Body of pancreas (tissue), 4 donors: Measurements from ENCODE around the gene PTER. TPM values are rescaled to one million over a fixed set of nuclear protein-coding genes. Genes with fewer than 3 reads are reported as not detected.

Experiments
- ATAC-seq: fragments of 150-250 bp; one replicate; pipeline ENCODE4 v1.9.1; 2016
- DNase-seq, 4 donors: peaks; one replicate each; pipeline ENCODE4 v3.0.0-alpha.2; 2019
- H3K27ac ChIP-seq, 4 donors: fragments of 200-600 bp; sonication (generic); 1 replicate in 3 of 4; 2 replicates in 1 of 4; pipeline versions ENCODE4 v1.5.1 to v1.6.1; 2016 to 2019; ENCODE audit warnings: mild to moderate bottlenecking in 1 of 4, mixed read lengths in 1 of 4, moderate library complexity in 1 of 4
- H3K27me3 ChIP-seq, 2 donors: fragments of 200-600 bp; sonication (generic); one replicate each; pipeline ENCODE4 v1.6.0; 2016; ENCODE audit warnings: mild to moderate bottlenecking in 1 of 2
- H3K36me3 ChIP-seq, 2 donors: fragments of 200-600 bp; sonication (generic); replicated peaks in 1 of 2; 2 replicates each; pipeline ENCODE4 v1.5.1; 2016; ENCODE audit warnings: low read depth in 2 of 2; ENCODE audit not compliant: insufficient read depth in 1 of 2
- H3K4me1 ChIP-seq: fragments of 200-600 bp; sonication (generic); one replicate; pipeline ENCODE4 v1.6.0; 2016
- H3K4me3 ChIP-seq, 2 donors: fragments of 200-600 bp; sonication (generic); 1 replicate in 1 of 2; 2 replicates in 1 of 2; pipeline ENCODE4 v1.5.1; 2016 to 2019
- H3K9me3 ChIP-seq, 3 donors: fragments of 200-600 bp; sonication (generic); 1 replicate in 2 of 3; 2 replicates in 1 of 3; pipeline ENCODE4 v1.5.1; 2016
- POLR2A ChIP-seq, 3 donors: fragments of 450-650 bp; IDR thresholded peaks; one replicate each; pipeline ENCODE4 v1.6.1; 2016; ENCODE audit warnings: antibody characterized with exemption in 3 of 3, mild to moderate bottlenecking in 2 of 3
- WGBS, 2 donors: methylation state at CpG; one replicate each; pipeline ENCODE4 v1.1.5; 2017; 5-methylcytosine and 5-hydroxymethylcytosine counted together
- intact Hi-C: fragments of 100-400 bp; cut with DNase I; formaldehyde crosslinking; loops from one replicate; pipeline ENCODE4 v1.15.1; 2023
- total RNA-seq, 2 donors: library from RNA; depleted of rRNA; stranded (reverse); fragments of >200 nt; gene quantifications; one replicate each; pipeline ENCODE4 v1.1.0, GENCODE V29; 2016
- TF ChIP-seq, protein P1 (sequence below), 7 experiments: fragments of 450-650 bp in 4 of 7; fragments of 200-600 bp in 3 of 7; sonication (generic) in 3 of 7; IDR thresholded peaks; one replicate each; pipeline ENCODE4 v1.5.1; 2016 to 2019; ENCODE audit warnings: antibody characterized with exemption in 7 of 7

Gene PTER
- total RNA-seq, 2 donors from 2014 or later, result 6.3 to 17.6 TPM

- peak; percentile 48 for ATAC-seq
- Histone ChIP-seq H3K27me3 (peaks cover 0 to 20% of the 10 kb centered on the region in 2 donors), H3K4me3 (peak overlapping the region in 1 of 2 donors; percentile 11), H3K27ac (no peak overlapping the region), H3K9me3 (no peaks in the 10 kb centered on the region), H3K4me1 (peaks cover 24% of the 10 kb centered on the region), H3K36me3 (no peaks in the 10 kb centered on the region)
- intact Hi-C loops, result no loop called here
- WGBS, 2 donors, result 1% methylated on average over 33 of the region's 39 CpGs; no CpG with 5 or more reads in 1 of the 2 donors
- no peak for TF ChIP-seq POLR2A (IDR thresholded peaks at IDR 0.05)
- TF ChIP-seq, protein P1, sequence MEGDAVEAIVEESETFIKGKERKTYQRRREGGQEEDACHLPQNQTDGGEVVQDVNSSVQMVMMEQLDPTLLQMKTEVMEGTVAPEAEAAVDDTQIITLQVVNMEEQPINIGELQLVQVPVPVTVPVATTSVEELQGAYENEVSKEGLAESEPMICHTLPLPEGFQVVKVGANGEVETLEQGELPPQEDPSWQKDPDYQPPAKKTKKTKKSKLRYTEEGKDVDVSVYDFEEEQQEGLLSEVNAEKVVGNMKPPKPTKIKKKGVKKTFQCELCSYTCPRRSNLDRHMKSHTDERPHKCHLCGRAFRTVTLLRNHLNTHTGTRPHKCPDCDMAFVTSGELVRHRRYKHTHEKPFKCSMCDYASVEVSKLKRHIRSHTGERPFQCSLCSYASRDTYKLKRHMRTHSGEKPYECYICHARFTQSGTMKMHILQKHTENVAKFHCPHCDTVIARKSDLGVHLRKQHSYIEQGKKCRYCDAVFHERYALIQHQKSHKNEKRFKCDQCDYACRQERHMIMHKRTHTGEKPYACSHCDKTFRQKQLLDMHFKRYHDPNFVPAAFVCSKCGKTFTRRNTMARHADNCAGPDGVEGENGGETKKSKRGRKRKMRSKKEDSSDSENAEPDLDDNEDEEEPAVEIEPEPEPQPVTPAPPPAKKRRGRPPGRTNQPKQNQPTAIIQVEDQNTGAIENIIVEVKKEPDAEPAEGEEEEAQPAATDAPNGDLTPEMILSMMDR (IDR thresholded peaks at IDR 0.05), result peak in 3 of 7 experiments; percentile 7 to 16 (median 9)
- DNase-seq, result peak in 2 of 4 donors; percentile 17 to 22
Observed at GRCh38 chr10:16520900-16521299, 84.1 kb downstream of the PTER start.

DNA sequence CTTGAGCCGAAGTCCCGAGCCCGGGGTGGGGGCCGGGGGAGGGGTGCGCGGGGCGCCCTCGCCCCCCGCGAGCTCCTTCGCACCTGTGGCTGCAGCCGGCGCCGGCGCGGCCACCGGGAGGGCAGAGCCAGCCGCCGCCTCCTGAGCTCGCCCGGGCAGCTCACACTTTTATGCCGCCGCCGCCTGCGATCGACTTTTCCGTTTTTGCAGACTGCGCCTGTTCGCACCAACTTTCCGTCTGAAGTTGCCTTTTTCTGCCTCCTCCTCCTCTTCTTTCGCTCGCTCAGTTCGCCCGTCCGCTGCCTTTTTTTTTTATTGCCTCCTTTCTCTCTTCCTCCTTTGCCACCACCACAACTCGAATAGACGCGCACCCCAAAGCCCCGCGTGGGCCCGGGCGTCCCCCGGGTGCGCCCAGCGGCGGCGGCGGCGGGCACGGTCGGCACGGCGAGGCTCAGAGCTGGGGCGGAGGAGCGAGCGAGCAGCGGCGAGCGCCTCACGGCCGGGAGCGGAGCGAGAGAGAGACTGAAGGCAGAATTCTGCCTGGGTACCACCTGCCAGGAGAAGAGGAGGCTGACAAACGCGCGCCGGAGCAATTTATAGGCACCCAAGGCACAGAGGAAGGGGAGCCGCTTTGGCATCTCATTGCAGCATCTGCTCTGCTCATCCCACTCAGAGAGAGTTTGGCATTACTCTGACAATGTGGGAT is 84.7 kb downstream of the PTER start, which contains the start of gene C1QL3:
TSS of gene C1QL3 (minus strand) at position 569 of the 706 bp plus-strand sequence. CDS start 814 bp downstream, outside the sequence.
- H3K27ac ChIP-seq, result no peak within 1 kb of the TSS
- H3K9me3 ChIP-seq, result no peaks in the 10 kb centered on the region
- DNase-seq, result peak in 3 of 4 donors; percentile 16 to 27 (median 22)
- H3K4me1 ChIP-seq, result peaks cover 24% of the 10 kb centered on the region
- H3K4me3 ChIP-seq, result peak within 1 kb of the TSS in 1 of 2 donors; percentile 11
- peaks cover 0 to 20% of the 10 kb centered on the region in 2 donors for H3K27me3 ChIP-seq
- H3K36me3 ChIP-seq, result no peaks in the 10 kb centered on the region
- intact Hi-C loops, result no loop called here
- no peak for TF ChIP-seq POLR2A (IDR thresholded peaks at IDR 0.05)
- TF ChIP-seq, protein P1 (IDR thresholded peaks at IDR 0.05), result no peak
- WGBS, 2 donors, result 2 to 5% methylated on average over 45 to 68 of the region's 68 CpGs
- ATAC-seq, result peak; percentile 70

GRCh38 chr10:16527452-16527851 is 90.6 kb downstream of the PTER start:
- TF ChIP-seq POLR2A (IDR thresholded peaks at IDR 0.05), result no peak
- TF ChIP-seq, protein P1 (IDR thresholded peaks at IDR 0.05), result no peak
- WGBS, 2 donors, result 57 to 69% methylated on average over 4 of the region's 4 CpGs

DNA sequence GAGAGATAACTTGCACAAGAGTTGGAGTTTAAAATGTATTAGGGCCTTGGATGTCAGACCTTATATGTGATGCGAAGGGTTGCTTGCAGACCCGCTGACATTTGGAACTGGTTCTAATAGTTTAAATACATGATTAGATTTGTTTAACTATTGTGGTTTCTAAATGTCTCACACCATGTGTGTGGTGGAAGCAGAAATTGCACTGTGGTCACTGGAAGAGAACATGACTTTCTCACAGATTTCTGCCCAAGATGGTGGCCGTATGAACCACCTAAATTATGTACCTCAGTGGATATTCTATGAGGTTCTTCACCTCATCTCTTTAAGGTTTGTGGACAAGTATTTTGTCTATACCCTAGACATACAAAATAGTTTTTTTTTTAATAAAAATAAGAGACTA is 93.0 kb downstream of the PTER start:
- TF ChIP-seq POLR2A (IDR thresholded peaks at IDR 0.05), result no peak
- TF ChIP-seq, protein P1 (IDR thresholded peaks at IDR 0.05), result no peak
- 67 to 70% methylated on average over 3 of the region's 3 CpGs for WGBS, 2 donors
- Histone ChIP-seq H3K27me3 (no peaks in the 10 kb centered on the region), H3K4me1 (no peaks in the 10 kb centered on the region), H3K27ac (no peak overlapping the region), H3K36me3 (no peaks in the 10 kb centered on the region), H3K4me3 (no peak overlapping the region), H3K9me3 (no peaks in the 10 kb centered on the region)
- DNase-seq, result no peak
- intact Hi-C loops, result no loop called here
- ATAC-seq, result no peak

More at GRCh38 chr10:16527452-16527851, 90.6 kb downstream of the PTER start:
- H3K36me3 ChIP-seq, result no peaks in the 10 kb centered on the region
- no peaks in the 10 kb centered on the region for H3K4me1 ChIP-seq
- no peak overlapping the region for H3K4me3 ChIP-seq
- no peaks in the 10 kb centered on the region for H3K27me3 ChIP-seq
- intact Hi-C loops, result no loop called here
- no peaks in the 10 kb centered on the region for H3K9me3 ChIP-seq
- no peak for ATAC-seq
- H3K27ac ChIP-seq, result no peak overlapping the region
- no peak for DNase-seq
